Pancreas (tissue), 10 donors: ENCODE data around the gene TMIGD3. TPM values are rescaled to one million over a fixed set of nuclear protein-coding genes. Genes with fewer than 3 reads are reported as not detected.

Experiments used
- ATAC-seq, 4 donors: fragments of 200-7000 bp; cut with Tn5 transposase; one replicate each; pipeline versions ENCODE4 v1.8.0 to v1.9.1; 2020; ENCODE audit warnings: mild to moderate bottlenecking in 4 of 4, moderate library complexity in 4 of 4
- DNase-seq, 6 donors: peaks; one replicate each; pipeline ENCODE4 v3.0.0-alpha.2; 2020
- FAIRE-seq: peaks from 2 replicates; lab custom pipeline; 2012; peaks lifted over from hg19 to GRCh38; lab: Jason Lieb, UNC
- H3K27ac ChIP-seq, 4 donors: fragments of 200-600 bp; sonication (generic); 1 replicate in 3 of 4; 2 replicates in 1 of 4; pipeline versions ENCODE4 v1.5.0 to v1.8.0; 2020
- H3K27me3 ChIP-seq, 4 donors: fragments of 200-600 bp; one replicate each; pipeline ENCODE4 v1.8.0; 2021
- H3K36me3 ChIP-seq, 3 donors: fragments of 200-600 bp; sonication (generic) in 1 of 3; one replicate each; pipeline versions ENCODE4 v1.5.0 to v1.8.0; 2020 to 2021
- H3K4me1 ChIP-seq, 3 donors: fragments of 200-600 bp; one replicate each; pipeline ENCODE4 v1.8.0; 2021
- H3K4me3 ChIP-seq, 4 donors: fragments of 200-600 bp; sonication (generic) in 2 of 4; one replicate each; pipeline versions ENCODE4 v1.5.0 to v1.8.0; 2020 to 2021
- H3K9me3 ChIP-seq, 4 donors: fragments of 200-600 bp; one replicate each; pipeline ENCODE4 v1.8.0; 2021
- CTCF ChIP-seq, 4 donors: fragments of 200-600 bp; sonication (generic) in 3 of 4; IDR thresholded peaks; one replicate each; pipeline versions ENCODE4 v1.5.0 to v1.8.0; 2021; ENCODE audit warnings: antibody characterized with exemption in 4 of 4
- WGBS, 2 donors: extraction: QIAGEN DNeasy Blood & Tissue Kit; methylation state at CpG; one replicate each; pipeline ENCODE4 v1.1.7; 2013; 5-methylcytosine and 5-hydroxymethylcytosine counted together
- intact Hi-C, 3 donors: fragments of 100-400 bp; cut with DNase I; formaldehyde crosslinking; loops; one replicate each; pipeline versions ENCODE4 v1.11.1 to v1.14.2; 2022
- polyA plus RNA-seq, 2 donors: library from polyadenylated mRNA; stranded (reverse); fragments of 200-250 nt; gene quantifications; one replicate each; pipeline ENCODE4 v1.2.3, GENCODE V29; 2013
- total RNA-seq, 6 donors: library from RNA; stranded (reverse); fragmentation: NEBNext Ultra II Directional in 4 of 6; extraction: Animal tissue kit (Norgen Biotek cat#: 25700) in 4 of 6; gene quantifications; one replicate each; pipeline versions ENCODE4 v1.2.1 to v1.2.4, GENCODE V29; 2021 to 2023
- donor health status: healthy with polysubstance abuse.
- donor health status: DM: no; HTN: no; CAD: no; lungs with moderate emphysema.
- donor health status: DM: no; HTN: no; CAD: no.
- donor health status: control.
- donor health status: control.
- donor health status: Bipolar disorder and iron deficiency.
- donor health status: DM: yes; HTN: yes; CAD: no.
- donor health status: DM: no; HTN: no; CAD: no.
- donor health status: DM: no; HTN: no; CAD: no.
- donor health status: DM: yes; HTN: yes; CAD: no.

TMIGD3 gene
- total and polyA plus RNA-seq, 8 donors: 0.25 to 3.7 (median 1.1) TPM; not detected in 2

DNA sequence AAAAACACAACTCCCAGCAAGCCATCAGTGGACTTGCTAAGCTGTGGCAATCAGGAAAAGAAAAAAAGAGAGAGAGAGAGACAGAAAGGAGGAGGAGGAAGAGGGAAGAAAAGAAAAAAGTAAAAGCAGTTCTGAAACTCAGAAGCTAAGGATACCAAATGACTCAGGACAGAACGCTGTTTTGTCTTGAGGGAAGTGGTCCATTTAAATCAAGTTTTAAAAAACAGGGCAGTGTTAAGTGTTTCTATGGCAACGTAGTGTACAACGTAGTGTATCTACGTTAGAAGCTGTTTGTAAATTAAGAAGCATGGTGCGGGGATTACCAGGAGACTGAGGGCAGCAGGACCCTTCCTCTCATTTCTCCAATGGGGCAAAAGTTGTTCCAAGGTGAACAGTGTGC lies 5.8 kb downstream of the TMIGD3 start:
- FAIRE-seq (no peak), ATAC-seq (peak in 1 of 4 donors; percentile 13), DNase-seq (no peak)
- H3K4me1 ChIP-seq: no peaks in the 10 kb centered on the region
- no peaks in the 10 kb centered on the region for H3K27me3 ChIP-seq
- no peak overlapping the region for H3K4me3 ChIP-seq
- WGBS, 2 donors: 60 to 65% methylated on average over 5 of the region's 5 CpGs
- H3K36me3 ChIP-seq: no peaks in the 10 kb centered on the region
- no peak overlapping the region for H3K27ac ChIP-seq
- H3K9me3 ChIP-seq: no peaks in the 10 kb centered on the region
- no peak for TF ChIP-seq CTCF (IDR thresholded peaks at IDR 0.05)
- intact Hi-C loops: no loop called here

GRCh38 chr1:111496398-111496797 lies 7.0 kb downstream of the TMIGD3 start:
- Histone ChIP-seq H3K4me1 (no peaks in the 10 kb centered on the region), H3K4me3 (no peak overlapping the region), H3K27me3 (no peaks in the 10 kb centered on the region), H3K36me3 (no peaks in the 10 kb centered on the region), H3K27ac (no peak overlapping the region), H3K9me3 (no peaks in the 10 kb centered on the region)
- WGBS, 2 donors: 74 to 80% methylated on average over 4 of the region's 4 CpGs
- TF ChIP-seq CTCF (IDR thresholded peaks at IDR 0.05): no peak
- ATAC-seq: no peak
- FAIRE-seq: no peak
- DNase-seq: no peak
- intact Hi-C loops: no loop called here

DNA sequence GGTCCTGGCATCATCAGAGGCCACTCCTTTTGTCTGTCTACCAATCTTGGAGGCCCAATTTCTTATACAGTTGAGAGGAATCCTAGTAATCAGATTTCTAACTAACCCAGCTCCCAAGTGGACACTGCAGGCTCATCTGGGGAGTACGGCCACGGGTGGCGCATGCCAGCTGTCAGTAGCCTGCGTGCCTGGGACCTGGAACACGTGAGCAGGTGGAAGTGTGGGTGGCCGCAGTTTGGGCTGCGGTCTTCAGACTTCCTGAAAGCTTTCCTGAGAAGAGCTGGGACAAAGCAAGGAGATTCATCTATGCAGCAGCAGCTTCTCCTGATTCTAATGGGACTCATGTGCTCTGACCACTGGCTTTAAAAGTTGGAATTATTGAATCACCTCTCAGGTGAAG lies 12.4 kb downstream of the TMIGD3 start:
- Histone ChIP-seq H3K4me1 (no peaks in the 10 kb centered on the region), H3K27ac (no peak overlapping the region), H3K9me3 (no peaks in the 10 kb centered on the region), H3K27me3 (no peaks in the 10 kb centered on the region), H3K36me3 (no peaks in the 10 kb centered on the region), H3K4me3 (no peak overlapping the region)
- no peak for TF ChIP-seq CTCF (IDR thresholded peaks at IDR 0.05)
- intact Hi-C loops: no loop called here
- no peak for DNase-seq
- ATAC-seq: no peak
- FAIRE-seq: no peak
- 84 to 88% methylated on average over 7 of the region's 7 CpGs for WGBS, 2 donors

DNA sequence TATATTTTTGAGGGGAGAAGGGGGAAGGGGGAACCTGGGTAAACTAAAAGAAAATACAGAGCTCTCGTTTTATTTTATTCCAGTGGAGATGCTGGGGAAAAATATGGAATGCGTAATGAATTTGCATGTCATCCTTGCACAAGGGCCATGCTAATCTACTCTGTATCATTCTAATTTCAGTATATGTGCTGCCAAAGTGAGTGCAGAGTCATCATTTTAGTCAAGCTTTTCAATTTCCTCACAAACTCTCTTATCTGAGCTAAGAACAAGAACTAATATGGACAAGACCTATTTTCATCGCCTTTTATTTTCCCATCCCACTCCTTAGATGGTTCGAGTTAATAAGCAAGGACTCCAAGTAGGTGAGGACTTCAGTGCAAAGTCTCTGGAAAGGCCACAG lies 13.2 kb downstream of the TMIGD3 start:
- WGBS, 2 donors: 77 to 80% methylated on average over 4 of the region's 4 CpGs
- DNase-seq: no peak
- H3K4me3 ChIP-seq: no peak overlapping the region
- FAIRE-seq: no peak
- no peak for TF ChIP-seq CTCF (IDR thresholded peaks at IDR 0.05)
- no peaks in the 10 kb centered on the region for H3K4me1 ChIP-seq
- intact Hi-C loops: no loop called here
- ATAC-seq: no peak
- H3K27ac ChIP-seq: peak overlapping the region in 1 of 4 donors; percentile 35
- H3K9me3 ChIP-seq: no peaks in the 10 kb centered on the region
- no peaks in the 10 kb centered on the region for H3K27me3 ChIP-seq
- H3K36me3 ChIP-seq: no peaks in the 10 kb centered on the region

- no peaks in the 10 kb centered on the region for H3K9me3 ChIP-seq
- ATAC-seq (peak in 3 of 4 donors; percentile 28 to 79 (median 76)), FAIRE-seq (no peak), DNase-seq (no peak)
- H3K27ac ChIP-seq: peak overlapping the region in 2 of 4 donors; percentile 5 to 48
- 75 to 86% methylated on average over 4 of the region's 4 CpGs for WGBS, 2 donors
- no peak for TF ChIP-seq CTCF (IDR thresholded peaks at IDR 0.05)
- H3K36me3 ChIP-seq: no peaks in the 10 kb centered on the region
- intact Hi-C loops: loop anchor here in 1 of 3 donors (10.0 kb wide), 1 partner anchor 285 kb away; no protein-coding TSS in a partner anchor
- no peaks in the 10 kb centered on the region for H3K4me1 ChIP-seq
- no peaks in the 10 kb centered on the region for H3K27me3 ChIP-seq
- H3K4me3 ChIP-seq: no peak overlapping the region
These were observed 13.8 kb downstream of the TMIGD3 start for GRCh38 chr1:111489604-111490003.
